HCT116 (cell line): ENCODE measurements around the gene SLC12A8. TPM values are rescaled to one million over a fixed set of nuclear protein-coding genes. Genes with fewer than 3 reads are reported as not detected.

Source experiments
- ATAC-seq: fragments of 200-7000 bp; cut with Tn5 transposase; 2 replicates; pipeline ENCODE4 v1.9.1; 2020; ENCODE audit warnings: mild to moderate bottlenecking, moderate library complexity
- BruUV-seq: library from RNA; stranded (reverse); fragments of 400-500 nt; replicated peaks from 2 replicates; lab custom pipeline; 2021; lab: Mats Ljungman, UMichigan
- CTCF ChIA-PET: fragments of 300-600 bp; sonication (Branson Sonifier 250); formaldehyde crosslinking; loops from one replicate; lab custom pipeline; 2021; ENCODE audit warnings: antibody characterized with exemption; lab: Charles Lee
- POLR2A ChIA-PET: fragments of 300-600, 350-600 bp; sonication (Branson Sonifier 250); formaldehyde crosslinking; loops from one replicate; lab custom pipeline; 2021; ENCODE audit warnings: antibody characterized with exemption; lab: Charles Lee
- RAD21 ChIA-PET, 2 experiments: fragments of 300-600 bp; sonication (Branson Sonifier 250); formaldehyde crosslinking; loops; one replicate each; lab custom pipeline; 2023; ENCODE audit warnings: low total read pairs in 2 of 2; ENCODE audit not compliant: uncharacterized antibody in 2 of 2, unreplicated experiment in 2 of 2, low non-redundant PET in 1 of 2; lab: Charles Lee
- DNase-seq: peaks from one replicate; pipeline ENCODE4 v3.0.0-alpha.2; 2010; ENCODE audit warnings: low read depth, low spot score
- H2AFZ ChIP-seq: fragments of 200-600 bp; shearing (Covaris generic), sonication (generic); 2 replicates; pipeline ENCODE4 v1.6.1; 2017; ENCODE audit warnings: low read depth, mixed run types, mixed read lengths, antibody characterized with exemption, low read length; ENCODE audit not compliant: poor library complexity, severe bottlenecking
- H3K27ac ChIP-seq: 2 replicates; pipeline ENCODE4 v1.5.1; 2012; ENCODE audit warnings: low read depth, low read length
- H3K27me3 ChIP-seq: fragments of 200-600 bp; sonication (generic); 2 replicates; pipeline ENCODE4 v1.6.1; 2016; ENCODE audit warnings: mixed run types, low read length, mixed read lengths; ENCODE audit not compliant: insufficient read depth
- H3K36me3 ChIP-seq, 2 experiments: fragments of 200-500 bp in 1 of 2; fragments of 200-600 bp in 1 of 2; sonication (Bioruptor generic) in 1 of 2; sonication (generic) in 1 of 2; 2 replicates each; pipeline versions ENCODE4 v1.5.1 to v1.6.1; 2014 to 2016; ENCODE audit warnings: low read length in 2 of 2, inconsistent platforms in 1 of 2, mixed read lengths in 1 of 2, mixed run types in 1 of 2; ENCODE audit not compliant: insufficient read depth in 2 of 2, control insufficient read depth in 1 of 2
- H3K4me1 ChIP-seq, 2 experiments: fragments of 200-600 bp in 1 of 2; sonication (generic) in 1 of 2; 2 replicates each; pipeline versions ENCODE4 v1.5.1 to v1.6.1; 2012 to 2017; ENCODE audit warnings: low read length in 2 of 2, inconsistent platforms in 1 of 2, mild to moderate bottlenecking in 1 of 2, mixed read lengths in 1 of 2, mixed run types in 1 of 2, moderate library complexity in 1 of 2; ENCODE audit not compliant: insufficient read depth in 2 of 2, control insufficient read depth in 1 of 2
- H3K4me2 ChIP-seq: fragments of 200-600 bp; sonication (generic); 2 replicates; pipeline ENCODE4 v1.6.1; 2017; ENCODE audit warnings: mixed run types, low read length, mixed read lengths
- H3K4me3 ChIP-seq, 2 experiments: fragments of 200-600 bp in 1 of 2; sonication (generic) in 1 of 2; replicated peaks in 1 of 2; 2 replicates each; pipeline ENCODE4 v1.5.1; 2011 to 2016; ENCODE audit warnings: low read length in 2 of 2, control low read depth in 1 of 2, low read depth in 1 of 2, mild to moderate bottlenecking in 1 of 2, mixed read lengths in 1 of 2, mixed run types in 1 of 2
- H3K79me2 ChIP-seq: fragments of 200-600 bp; sonication (generic); 2 replicates; pipeline ENCODE4 v1.6.1; 2017; ENCODE audit warnings: mild to moderate bottlenecking, mixed run types, low read length, moderate library complexity, mixed read lengths; ENCODE audit not compliant: insufficient read depth
- H3K9ac ChIP-seq: fragments of 200-600 bp; sonication (generic); 2 replicates; pipeline ENCODE4 v1.6.1; 2016; ENCODE audit warnings: low read length, mixed read lengths
- H3K9me2 ChIP-seq: fragments of 200-600 bp; sonication (generic), shearing (Covaris generic); 2 replicates; pipeline ENCODE4 v1.6.1; 2017; ENCODE audit warnings: mixed run types, mild to moderate bottlenecking, moderate library complexity; ENCODE audit not compliant: insufficient read depth
- H3K9me3 ChIP-seq, 2 experiments: fragments of 200-500 bp in 1 of 2; fragments of 200-600 bp in 1 of 2; sonication (Bioruptor generic) in 1 of 2; sonication (generic) in 1 of 2; 2 replicates each; pipeline ENCODE4 v1.6.1; 2014 to 2017; ENCODE audit warnings: low read length in 2 of 2, mixed read lengths in 2 of 2, inconsistent platforms in 1 of 2, low read depth in 1 of 2, mild to moderate bottlenecking in 1 of 2, mixed run types in 1 of 2, moderate library complexity in 1 of 2; ENCODE audit not compliant: control insufficient read depth in 1 of 2, insufficient read depth in 1 of 2
- H4K20me1 ChIP-seq: fragments of 200-600 bp; sonication (generic), shearing (Covaris generic); 2 replicates; pipeline ENCODE4 v1.6.1; 2017; ENCODE audit warnings: mixed run types, mild to moderate bottlenecking, moderate library complexity; ENCODE audit not compliant: insufficient read depth
- FOSL1 ChIP-seq: IDR thresholded peaks from 2 replicates; pipeline ENCODE4 v1.6.1; 2012; ENCODE audit warnings: low read depth
- POLR2AphosphoS5 ChIP-seq: IDR thresholded peaks from 2 replicates; pipeline ENCODE4 v1.6.1; 2011; ENCODE audit warnings: mild to moderate bottlenecking, low read depth, low read length, moderate library complexity
- RAD21 ChIP-seq: IDR thresholded peaks from 2 replicates; pipeline ENCODE4 v1.6.1; 2012; ENCODE audit warnings: low read depth, mild to moderate bottlenecking
- SIN3A ChIP-seq: IDR thresholded peaks from 2 replicates; pipeline ENCODE4 v1.6.1; 2012; ENCODE audit warnings: low read depth
- SP1 ChIP-seq: IDR thresholded peaks from 2 replicates; pipeline ENCODE4 v1.6.1; 2012; ENCODE audit warnings: low read depth
- SRF ChIP-seq: IDR thresholded peaks from 2 replicates; pipeline ENCODE4 v1.6.1; 2012; ENCODE audit warnings: low read depth
- YY1 ChIP-seq: IDR thresholded peaks from 2 replicates; pipeline ENCODE4 v1.6.1; 2011; ENCODE audit warnings: low read length, low read depth, moderate library complexity, mild to moderate bottlenecking; ENCODE audit not compliant: insufficient replicate concordance; ENCODE audit errors: extremely low read depth
- ZNF274 ChIP-seq: fragments of 200-500 bp; sonication (Bioruptor generic); IDR thresholded peaks from 2 replicates; pipeline ENCODE4 v1.6.1; 2014; ENCODE audit warnings: mild to moderate bottlenecking, low read depth, low read length, inconsistent platforms
- intact Hi-C: fragments of 100-400 bp; cut with micrococcal nuclease; formaldehyde crosslinking; loops from 2 replicates; pipeline ENCODE4 v1.10.0; 2022
- total RNA-seq: library from RNA; stranded (reverse); gene quantifications from one replicate; pipeline ENCODE4 v1.2.1, GENCODE V29; 2021; ENCODE audit not compliant: unreplicated experiment
- TF ChIP-seq, protein P1 (sequence below): IDR thresholded peaks from 2 replicates; pipeline ENCODE4 v1.6.1; 2011; ENCODE audit warnings: mild to moderate bottlenecking, low read length, moderate library complexity; ENCODE audit not compliant: insufficient replicate concordance; ENCODE audit errors: extremely low read depth
- TF ChIP-seq, protein P2 (sequence below), 3 experiments: fragments of 200-600 bp in 1 of 3; sonication (generic) in 1 of 3; IDR thresholded peaks in 2 of 3; conservative IDR thresholded peaks in 1 of 3; 2 replicates each; pipeline ENCODE4 v1.5.1; 2012 to 2017; ENCODE audit warnings: low read depth in 2 of 3, low read length in 2 of 3, antibody characterized with exemption in 1 of 3, borderline replicate concordance in 1 of 3, control low read depth in 1 of 3, mild to moderate bottlenecking in 1 of 3, mixed read lengths in 1 of 3, mixed run types in 1 of 3, moderate library complexity in 1 of 3; ENCODE audit not compliant: insufficient read depth in 1 of 3

SLC12A8 gene
- total RNA-seq, 1 experiment from 2014 or later, result 19.9 TPM

DNA sequence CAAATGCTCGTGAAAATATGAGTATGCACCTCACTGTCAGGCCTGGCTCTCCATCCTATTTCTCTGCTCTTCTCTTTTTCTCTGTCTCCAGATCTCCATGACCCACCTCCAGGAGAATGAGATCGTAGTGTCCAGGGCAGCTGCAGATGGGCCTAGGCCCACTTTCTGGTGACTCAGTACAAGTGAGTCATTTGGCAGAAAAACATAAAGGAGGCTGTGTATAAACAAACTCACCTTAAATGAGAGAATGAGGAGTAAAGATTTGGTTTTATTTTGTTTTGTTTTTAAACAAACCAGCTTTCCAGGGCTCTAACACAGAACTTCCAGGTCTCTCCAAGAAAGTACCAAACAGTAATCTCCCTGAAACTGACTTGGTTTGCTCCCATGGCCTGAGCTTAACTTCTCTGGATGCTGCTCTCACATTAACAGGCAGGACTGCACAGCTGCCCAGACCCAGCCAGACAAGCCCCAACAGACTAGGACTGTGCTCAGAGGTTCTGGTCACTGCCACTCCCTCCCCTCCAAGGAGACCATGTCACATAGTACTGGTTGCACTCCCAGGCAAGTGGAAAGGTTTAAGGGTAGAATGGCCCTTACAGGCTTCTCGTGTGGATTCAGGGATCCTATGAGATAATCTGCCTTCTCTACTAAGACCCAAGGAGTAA, 155.2 kb downstream of the SLC12A8 start:
- CTCF ChIA-PET, result no interaction called here
- Histone ChIP-seq H3K9me3 (no peaks in the 10 kb centered on the region), H3K4me1 (peaks cover 12 to 26% of the 10 kb centered on the region in 2 experiments; a peak in 3 of 4 replicates), H4K20me1 (no peaks in the 10 kb centered on the region), H3K9ac (no peak overlapping the region), H3K4me2 (peak overlapping the region; percentile 81), H3K79me2 (no peaks in the 10 kb centered on the region), H3K9me2 (no peaks in the 10 kb centered on the region), H3K27me3 (peaks cover 9% of the 10 kb centered on the region; the same call in 1 of the 2 replicates), H2AFZ (no peak overlapping the region), H3K36me3 (no peaks in the 10 kb centered on the region), H3K4me3 (no peak overlapping the region), H3K27ac (no peak overlapping the region)
- DNase-seq (no peak), ATAC-seq (no peak)
- intact Hi-C loops, result no loop called here
- no TSS peak for BruUV-seq
- TF ChIP-seq, protein P1, sequence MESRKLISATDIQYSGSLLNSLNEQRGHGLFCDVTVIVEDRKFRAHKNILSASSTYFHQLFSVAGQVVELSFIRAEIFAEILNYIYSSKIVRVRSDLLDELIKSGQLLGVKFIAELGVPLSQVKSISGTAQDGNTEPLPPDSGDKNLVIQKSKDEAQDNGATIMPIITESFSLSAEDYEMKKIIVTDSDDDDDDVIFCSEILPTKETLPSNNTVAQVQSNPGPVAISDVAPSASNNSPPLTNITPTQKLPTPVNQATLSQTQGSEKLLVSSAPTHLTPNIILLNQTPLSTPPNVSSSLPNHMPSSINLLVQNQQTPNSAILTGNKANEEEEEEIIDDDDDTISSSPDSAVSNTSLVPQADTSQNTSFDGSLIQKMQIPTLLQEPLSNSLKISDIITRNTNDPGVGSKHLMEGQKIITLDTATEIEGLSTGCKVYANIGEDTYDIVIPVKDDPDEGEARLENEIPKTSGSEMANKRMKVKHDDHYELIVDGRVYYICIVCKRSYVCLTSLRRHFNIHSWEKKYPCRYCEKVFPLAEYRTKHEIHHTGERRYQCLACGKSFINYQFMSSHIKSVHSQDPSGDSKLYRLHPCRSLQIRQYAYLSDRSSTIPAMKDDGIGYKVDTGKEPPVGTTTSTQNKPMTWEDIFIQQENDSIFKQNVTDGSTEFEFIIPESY, result no peak
- peak; percentile 45; the same call in 1 of the 2 replicates for TF ChIP-seq FOSL1
- POLR2A ChIA-PET, result no interaction called here
- RAD21 ChIA-PET, result no interaction called here

DNA sequence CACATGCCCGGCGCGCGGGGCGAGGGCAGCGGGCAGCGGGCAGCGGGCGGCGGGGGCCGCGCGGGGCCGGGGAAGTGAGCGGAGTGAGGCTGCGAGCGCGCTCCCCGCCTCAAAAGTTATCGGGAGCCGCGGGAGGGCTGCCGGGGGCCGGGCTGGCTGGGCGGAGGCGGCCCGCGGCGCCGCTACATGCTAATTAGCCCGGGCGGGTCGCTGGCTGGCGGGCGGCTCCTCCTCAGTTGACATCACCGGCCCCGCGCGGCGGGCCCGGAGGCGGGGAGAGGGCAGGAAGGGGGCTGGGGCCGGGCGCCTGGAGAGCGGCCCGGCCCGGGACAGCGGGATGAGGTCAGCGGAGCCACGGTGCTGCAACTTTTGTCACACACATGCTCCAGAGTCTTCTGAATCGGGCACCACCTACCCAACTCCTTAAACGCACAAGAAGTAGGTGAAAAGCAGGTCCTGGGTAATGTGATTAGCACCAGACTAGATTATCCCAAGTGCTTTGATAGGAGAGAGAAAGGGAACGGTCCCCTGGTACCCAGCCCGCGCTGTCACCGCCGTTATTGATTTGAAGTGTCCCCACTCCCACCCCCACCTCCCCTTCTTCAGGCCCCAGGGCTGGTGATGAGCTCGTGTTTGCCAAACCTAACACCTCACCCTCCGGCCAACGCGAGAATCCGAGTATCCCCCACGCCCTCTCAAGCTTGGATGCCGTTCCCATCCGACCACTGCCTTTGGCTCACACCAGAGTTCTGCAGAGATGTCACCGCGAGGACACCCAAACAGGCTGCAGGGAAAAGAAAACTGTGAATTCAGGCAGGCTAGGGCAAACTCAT, 156.4 kb downstream of the SLC12A8 start, which contains the start of gene HEG1:
HEG1 (minus strand) TSS at position 85 of the 833 bp plus-strand sequence. CDS start 107 bp downstream, outside the sequence.
- ChIA-PET CTCF (no interaction called here), POLR2A (interaction anchor here (1.0 kb wide), 1 partner anchor 23 kb away, joined by 3 read pairs; no protein-coding TSS in a partner anchor), RAD21 (no interaction called here)
- no TSS peak for BruUV-seq
- H3K9ac ChIP-seq, result peak within 1 kb of the TSS; percentile 35
- H3K79me2 ChIP-seq, result no peaks in the 10 kb centered on the region
- no peaks in the 10 kb centered on the region for H4K20me1 ChIP-seq
- no peaks in the 10 kb centered on the region for H3K9me2 ChIP-seq
- DNase-seq, result no peak
- peak within 1 kb of the TSS; percentile 81 for H3K4me2 ChIP-seq
- H3K4me3 ChIP-seq, result peak within 1 kb of the TSS; percentile 28 to 58
- H3K27me3 ChIP-seq, result peaks cover 5% of the 10 kb centered on the region; the same call in 1 of the 2 replicates
- no peaks in the 10 kb centered on the region for H3K9me3 ChIP-seq
- H3K4me1 ChIP-seq, result peaks cover 12 to 31% of the 10 kb centered on the region in 2 experiments; a peak in 3 of 4 replicates
- ATAC-seq, result peak; percentile 86
- no peaks in the 10 kb centered on the region for H3K36me3 ChIP-seq
- peak within 1 kb of the TSS; percentile 39 for H2AFZ ChIP-seq
- intact Hi-C loops, result no loop called here
- H3K27ac ChIP-seq, result peak within 1 kb of the TSS; percentile 8; the same call in 1 of the 2 replicates
- TF ChIP-seq YY1, result no peak
- no peak for TF ChIP-seq FOSL1
- TF ChIP-seq POLR2AphosphoS5, result no peak
- TF ChIP-seq, protein P2, sequence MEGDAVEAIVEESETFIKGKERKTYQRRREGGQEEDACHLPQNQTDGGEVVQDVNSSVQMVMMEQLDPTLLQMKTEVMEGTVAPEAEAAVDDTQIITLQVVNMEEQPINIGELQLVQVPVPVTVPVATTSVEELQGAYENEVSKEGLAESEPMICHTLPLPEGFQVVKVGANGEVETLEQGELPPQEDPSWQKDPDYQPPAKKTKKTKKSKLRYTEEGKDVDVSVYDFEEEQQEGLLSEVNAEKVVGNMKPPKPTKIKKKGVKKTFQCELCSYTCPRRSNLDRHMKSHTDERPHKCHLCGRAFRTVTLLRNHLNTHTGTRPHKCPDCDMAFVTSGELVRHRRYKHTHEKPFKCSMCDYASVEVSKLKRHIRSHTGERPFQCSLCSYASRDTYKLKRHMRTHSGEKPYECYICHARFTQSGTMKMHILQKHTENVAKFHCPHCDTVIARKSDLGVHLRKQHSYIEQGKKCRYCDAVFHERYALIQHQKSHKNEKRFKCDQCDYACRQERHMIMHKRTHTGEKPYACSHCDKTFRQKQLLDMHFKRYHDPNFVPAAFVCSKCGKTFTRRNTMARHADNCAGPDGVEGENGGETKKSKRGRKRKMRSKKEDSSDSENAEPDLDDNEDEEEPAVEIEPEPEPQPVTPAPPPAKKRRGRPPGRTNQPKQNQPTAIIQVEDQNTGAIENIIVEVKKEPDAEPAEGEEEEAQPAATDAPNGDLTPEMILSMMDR (IDR thresholded peaks at IDR 0.05 in 2 of 3, conservative IDR thresholded peaks at IDR 0.05 in 1 of 3; ENCODE audit: borderline replicate concordance in 1 of 3, insufficient read depth in 1 of 3, low read depth in 2 of 3, low read length in 2 of 3), result no peak
- TF ChIP-seq SP1, result no peak
- TF ChIP-seq SRF, result no peak
- no peak for TF ChIP-seq ZNF274
- TF ChIP-seq RAD21, result no peak
- TF ChIP-seq SIN3A, result no peak
